GM23248 (cell line): ENCODE data around the gene C9orf85. TPM values are rescaled to one million over a fixed set of nuclear protein-coding genes. Genes with fewer than 3 reads are reported as not detected.

Source experiments
- DNase-seq: peaks from one replicate; pipeline ENCODE4 v3.0.0-alpha.2; 2015
- H2AFZ ChIP-seq: fragments of 200-600 bp; sonication (generic); 2 replicates; pipeline ENCODE4 v1.6.1; 2016; ENCODE audit warnings: antibody characterized with exemption
- H3F3A ChIP-seq: fragments of 200-600 bp; sonication (generic); 2 replicates; pipeline ENCODE4 v1.6.1; 2016; ENCODE audit warnings: mild to moderate bottlenecking, antibody characterized with exemption, mixed run types; ENCODE audit not compliant: insufficient read depth
- H3K27ac ChIP-seq: fragments of 200-600 bp; sonication (generic); 2 replicates; pipeline ENCODE4 v1.5.1; 2016; ENCODE audit warnings: mild to moderate bottlenecking
- H3K27me3 ChIP-seq: fragments of 200-600 bp; sonication (generic); replicated peaks from 2 replicates; pipeline ENCODE4 v1.6.1; 2016; ENCODE audit warnings: mild to moderate bottlenecking; ENCODE audit not compliant: insufficient read depth
- H3K36me3 ChIP-seq: fragments of 200-600 bp; sonication (generic); 2 replicates; pipeline ENCODE4 v1.6.1; 2016; ENCODE audit warnings: low read depth, mild to moderate bottlenecking
- H3K4me1 ChIP-seq: fragments of 200-600 bp; sonication (generic); 2 replicates; pipeline ENCODE4 v1.6.1; 2016; ENCODE audit warnings: mild to moderate bottlenecking; ENCODE audit not compliant: insufficient read depth
- H3K4me2 ChIP-seq: fragments of 200-600 bp; sonication (generic); one replicate; pipeline ENCODE4 v1.6.1; 2016; ENCODE audit warnings: mild to moderate bottlenecking; ENCODE audit not compliant: unreplicated experiment
- H3K4me3 ChIP-seq: fragments of 200-600 bp; sonication (generic); 2 replicates; pipeline ENCODE4 v1.5.1; 2016; ENCODE audit warnings: mild to moderate bottlenecking
- H3K79me2 ChIP-seq: fragments of 200-600 bp; sonication (generic); 2 replicates; pipeline ENCODE4 v1.6.1; 2016; ENCODE audit warnings: mild to moderate bottlenecking; ENCODE audit not compliant: insufficient read depth
- H3K9ac ChIP-seq: fragments of 200-600 bp; sonication (generic); 2 replicates; pipeline ENCODE4 v1.6.1; 2016; ENCODE audit warnings: mild to moderate bottlenecking
- H3K9me2 ChIP-seq: fragments of 200-600 bp; sonication (generic); 2 replicates; pipeline ENCODE4 v1.6.1; 2016; ENCODE audit warnings: mixed run types, mild to moderate bottlenecking, moderate library complexity; ENCODE audit not compliant: insufficient read depth
- H3K9me3 ChIP-seq: fragments of 200-600 bp; sonication (generic); one replicate; pipeline ENCODE4 v1.6.1; 2017; ENCODE audit warnings: low read depth
- H4K20me1 ChIP-seq: fragments of 200-600 bp; sonication (generic); 2 replicates; pipeline ENCODE4 v1.6.0; 2016; ENCODE audit not compliant: insufficient read depth
- EZH2 ChIP-seq: fragments of 200-600 bp; sonication (generic); IDR thresholded peaks from 2 replicates; pipeline ENCODE4 v1.6.1; 2018; ENCODE audit warnings: antibody characterized with exemption, mild to moderate bottlenecking; ENCODE audit not compliant: insufficient read depth, poor library complexity, severe bottlenecking
- EZH2phosphoT487 ChIP-seq: fragments of 200-600 bp; sonication (generic); IDR thresholded peaks from 2 replicates; pipeline ENCODE4 v1.6.1; 2018; ENCODE audit warnings: antibody characterized with exemption, moderate library complexity, mild to moderate bottlenecking, low read depth; ENCODE audit not compliant: insufficient read depth
- WGBS, 2 experiments: methylation state at CpG; one replicate each; pipeline ENCODE4 v1.1.6; 2015 to 2017; ENCODE audit warnings: low lambda C conversion rate in 2 of 2, low coverage in 1 of 2; ENCODE audit errors: missing lambda C conversion rate in 2 of 2; 5-methylcytosine and 5-hydroxymethylcytosine counted together
- in situ Hi-C: fragments of 300-500 bp; cut with MboI; formaldehyde crosslinking; loops from 2 replicates; pipeline ENCODE4 v1.15.0; 2020
- polyA plus RNA-seq: library from polyadenylated mRNA; unstranded; fragments of >200 nt; fragmentation: Nextera tagmentation; extraction: Ambion mirVana; gene quantifications from 2 replicates; pipeline ENCODE4 v1.2.1, GENCODE V29; 2016
- total RNA-seq: library from RNA; depleted of rRNA; stranded (reverse); fragments of >200 nt; shearing (Covaris generic); gene quantifications from 2 replicates; pipeline ENCODE4 v1.2.3, GENCODE V29; 2014

Gene C9orf85
- total and polyA plus RNA-seq, 2 experiments from 2014 or later: 11.8 to 16.3 TPM

DNA sequence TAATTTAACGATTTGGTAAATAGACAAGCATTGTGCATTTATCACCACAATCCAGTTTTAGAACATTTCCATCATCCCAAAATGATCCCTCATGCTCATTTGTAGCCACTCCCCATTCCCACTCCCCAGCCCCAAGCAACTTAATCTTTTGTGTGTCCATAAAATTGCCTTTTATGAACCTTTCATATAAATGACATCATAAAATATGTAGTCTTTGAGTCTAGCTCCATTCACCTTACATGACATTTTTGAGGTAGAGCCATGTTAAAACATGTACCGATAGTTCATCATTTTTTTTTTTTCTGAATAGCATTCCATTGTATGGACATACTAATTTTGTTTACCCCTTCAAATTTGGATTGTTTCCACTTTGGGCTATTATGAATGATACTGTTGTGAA lies 70.5 kb downstream of the C9orf85 start:
- H2AFZ ChIP-seq: no peak overlapping the region
- DNase-seq: no peak
- no peaks in the 10 kb centered on the region for H3K36me3 ChIP-seq

DNA sequence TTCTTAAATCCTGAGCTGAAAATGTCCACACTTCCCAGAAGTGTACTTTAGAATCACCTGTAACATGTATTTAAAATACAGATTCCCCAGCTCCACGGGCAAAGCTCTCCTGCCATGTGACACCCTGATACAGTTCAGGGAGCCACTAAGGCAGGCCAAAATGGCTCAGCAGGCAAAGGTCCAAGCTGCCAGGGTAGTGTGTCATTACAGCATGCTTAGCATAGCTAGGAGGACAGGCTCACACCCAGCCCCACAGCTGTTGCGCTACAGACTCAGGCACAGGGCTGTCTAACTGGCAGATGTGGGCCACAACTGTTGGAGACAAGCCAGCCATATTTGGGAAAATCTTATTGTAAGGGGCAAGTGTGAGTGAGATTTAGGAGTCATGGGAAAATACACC lies 73.0 kb downstream of the C9orf85 start:
- Histone ChIP-seq H3K9me2 (no peaks in the 10 kb centered on the region), H3K36me3 (no peaks in the 10 kb centered on the region), H3K79me2 (no peaks in the 10 kb centered on the region), H3K9ac (no peak overlapping the region), H3K27ac (no peak overlapping the region), H3K27me3 (no peaks in the 10 kb centered on the region), H3K4me2 (peak overlapping the region; percentile 24), H3K9me3 (no peaks in the 10 kb centered on the region), H3K4me1 (peaks cover 11% of the 10 kb centered on the region), H2AFZ (no peak overlapping the region), H3F3A (no peaks in the 10 kb centered on the region), H3K4me3 (no peak overlapping the region), H4K20me1 (no peaks in the 10 kb centered on the region)
- peak; percentile 84 for DNase-seq
- 21 to 23% methylated on average over 2 of the region's 2 CpGs for WGBS, 2 experiments
- TF ChIP-seq EZH2phosphoT487 (no peak), EZH2 (no peak)
- in situ Hi-C loops: no loop called here

More for the DNA sequence above, 70.5 kb downstream of the C9orf85 start:
- H3K4me2 ChIP-seq: no peak overlapping the region
- no peaks in the 10 kb centered on the region for H3K9me2 ChIP-seq
- no peaks in the 10 kb centered on the region for H3K27me3 ChIP-seq
- in situ Hi-C loops: no loop called here
- H3K27ac ChIP-seq: no peak overlapping the region
- 99 to 100% methylated on average over 2 of the region's 2 CpGs for WGBS, 2 experiments
- no peaks in the 10 kb centered on the region for H3K79me2 ChIP-seq
- no peak for TF ChIP-seq EZH2
- no peak for TF ChIP-seq EZH2phosphoT487
- H4K20me1 ChIP-seq: no peaks in the 10 kb centered on the region
- H3K4me1 ChIP-seq: peaks cover 11% of the 10 kb centered on the region
- H3F3A ChIP-seq: no peaks in the 10 kb centered on the region
- no peak overlapping the region for H3K4me3 ChIP-seq
- no peaks in the 10 kb centered on the region for H3K9me3 ChIP-seq
- no peak overlapping the region for H3K9ac ChIP-seq

DNA sequence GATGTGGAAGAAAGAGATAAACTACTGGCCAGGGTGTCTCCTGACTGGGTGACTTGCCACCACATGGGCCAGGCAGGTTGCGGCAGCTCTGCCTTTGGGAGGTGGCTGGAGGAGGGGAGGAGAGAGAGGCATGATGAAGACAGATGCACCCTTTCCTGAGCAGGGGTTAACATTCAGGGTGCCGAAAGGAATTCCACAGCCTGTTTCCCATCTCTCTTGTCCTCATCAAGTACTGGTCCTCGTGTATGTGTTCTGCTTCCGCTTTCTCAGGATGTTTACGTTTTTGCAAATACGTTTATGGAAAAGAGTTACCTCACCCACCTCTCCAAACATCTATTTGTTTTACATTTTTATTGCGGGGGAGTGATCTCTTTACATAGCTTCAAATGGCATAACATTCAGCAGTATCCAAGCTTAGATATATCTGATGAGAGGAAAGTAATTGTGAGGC lies 73.4 kb downstream of the C9orf85 start:
- Histone ChIP-seq H3K4me3 (no peak overlapping the region), H3K27ac (no peak overlapping the region), H4K20me1 (no peaks in the 10 kb centered on the region), H3K79me2 (no peaks in the 10 kb centered on the region), H3K4me1 (peaks cover 11% of the 10 kb centered on the region), H3F3A (no peaks in the 10 kb centered on the region), H3K4me2 (no peak overlapping the region), H3K9ac (no peak overlapping the region), H2AFZ (no peak overlapping the region), H3K27me3 (no peaks in the 10 kb centered on the region), H3K9me3 (no peaks in the 10 kb centered on the region), H3K36me3 (no peaks in the 10 kb centered on the region), H3K9me2 (no peaks in the 10 kb centered on the region)
- in situ Hi-C loops: no loop called here
- no peak for TF ChIP-seq EZH2phosphoT487
- TF ChIP-seq EZH2: no peak
- WGBS, 2 experiments: 89% methylated on average over 7 of the region's 7 CpGs
- no peak for DNase-seq

DNA sequence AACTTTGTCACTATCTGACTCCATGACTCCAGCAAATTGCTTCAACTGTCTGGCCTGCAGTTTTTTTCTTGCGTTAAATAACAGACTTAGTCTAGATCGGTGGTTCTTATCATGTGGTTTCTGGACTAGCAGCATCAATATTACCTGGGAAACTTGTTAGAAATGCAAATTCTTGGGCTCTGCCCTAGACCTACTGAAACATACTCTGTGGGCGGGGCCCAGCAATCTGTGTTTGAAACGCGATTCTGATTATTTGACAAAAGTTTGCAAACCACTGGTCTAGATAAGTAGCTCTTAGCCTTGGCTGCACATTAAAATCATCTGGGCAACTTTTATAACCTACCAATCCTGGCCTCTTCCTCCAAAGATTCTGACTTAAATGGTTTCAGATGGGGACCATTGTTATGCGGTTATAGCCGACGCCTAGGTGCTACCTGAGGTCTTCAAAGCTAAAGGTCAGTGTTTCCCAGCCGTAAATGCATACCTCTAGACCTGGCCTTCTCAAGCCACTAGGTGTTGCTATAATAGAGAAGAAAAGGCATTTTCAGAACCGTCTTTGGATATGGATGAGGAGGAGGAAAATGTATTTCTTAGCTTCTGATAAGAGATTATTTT lies 74.0 kb downstream of the C9orf85 start:
- no peaks in the 10 kb centered on the region for H3K36me3 ChIP-seq
- no peaks in the 10 kb centered on the region for H3K79me2 ChIP-seq
- H3K4me3 ChIP-seq: no peak overlapping the region
- no peaks in the 10 kb centered on the region for H4K20me1 ChIP-seq
- H3K27ac ChIP-seq: no peak overlapping the region
- no peak overlapping the region for H2AFZ ChIP-seq
- peaks cover 17% of the 10 kb centered on the region for H3K4me1 ChIP-seq
- H3K4me2 ChIP-seq: no peak overlapping the region
- no peak overlapping the region for H3K9ac ChIP-seq
- in situ Hi-C loops: no loop called here
- H3F3A ChIP-seq: 0 out of 2 replicates have a peak, but pooled peaks cover 2% of the 10 kb centered on the region
- WGBS, 2 experiments: 62 to 66% methylated on average over 10 of the region's 10 CpGs
- H3K9me2 ChIP-seq: no peaks in the 10 kb centered on the region
- DNase-seq: no peak
- H3K27me3 ChIP-seq: no peaks in the 10 kb centered on the region
- TF ChIP-seq EZH2phosphoT487 (no peak), EZH2 (no peak)
- no peaks in the 10 kb centered on the region for H3K9me3 ChIP-seq
